GM23338 (cell line): ENCODE measurements around the gene RAPGEF5.

Experiments
- CREB1 ChIP-seq: fragments of 250-450 bp; sonication (Bioruptor Pico); IDR thresholded peaks from 2 replicates; pipeline ENCODE4 v1.5.0; 2020; ENCODE audit warnings: low read depth, mild to moderate bottlenecking, moderate library complexity
- EZH2 ChIP-seq: fragments of 200-600 bp; sonication (generic); IDR thresholded peaks from one replicate; pipeline ENCODE4 v1.8.0; 2017; ENCODE audit warnings: antibody characterized with exemption, mild to moderate bottlenecking, low read depth; ENCODE audit not compliant: unreplicated experiment
- EZH2phosphoT487 ChIP-seq: fragments of 200-600 bp; sonication (generic); IDR thresholded peaks from one replicate; pipeline ENCODE4 v1.8.1; 2018; ENCODE audit warnings: antibody characterized with exemption; ENCODE audit not compliant: unreplicated experiment
- POLR2AphosphoS5 ChIP-seq: IDR thresholded peaks from 2 replicates; pipeline ENCODE4 v1.6.1; 2016; ENCODE audit warnings: antibody characterized with exemption, low read depth
- TF ChIP-seq, protein P1 (sequence below), 2 experiments: fragments of 200-600 bp in 1 of 2; sonication (generic) in 1 of 2; conservative IDR thresholded peaks; 2 replicates each; pipeline versions ENCODE4 v1.5.1 to v1.6.1; 2016 to 2017; ENCODE audit warnings: antibody characterized with exemption in 2 of 2, low read depth in 2 of 2, mild to moderate bottlenecking in 2 of 2, moderate library complexity in 1 of 2

DNA sequence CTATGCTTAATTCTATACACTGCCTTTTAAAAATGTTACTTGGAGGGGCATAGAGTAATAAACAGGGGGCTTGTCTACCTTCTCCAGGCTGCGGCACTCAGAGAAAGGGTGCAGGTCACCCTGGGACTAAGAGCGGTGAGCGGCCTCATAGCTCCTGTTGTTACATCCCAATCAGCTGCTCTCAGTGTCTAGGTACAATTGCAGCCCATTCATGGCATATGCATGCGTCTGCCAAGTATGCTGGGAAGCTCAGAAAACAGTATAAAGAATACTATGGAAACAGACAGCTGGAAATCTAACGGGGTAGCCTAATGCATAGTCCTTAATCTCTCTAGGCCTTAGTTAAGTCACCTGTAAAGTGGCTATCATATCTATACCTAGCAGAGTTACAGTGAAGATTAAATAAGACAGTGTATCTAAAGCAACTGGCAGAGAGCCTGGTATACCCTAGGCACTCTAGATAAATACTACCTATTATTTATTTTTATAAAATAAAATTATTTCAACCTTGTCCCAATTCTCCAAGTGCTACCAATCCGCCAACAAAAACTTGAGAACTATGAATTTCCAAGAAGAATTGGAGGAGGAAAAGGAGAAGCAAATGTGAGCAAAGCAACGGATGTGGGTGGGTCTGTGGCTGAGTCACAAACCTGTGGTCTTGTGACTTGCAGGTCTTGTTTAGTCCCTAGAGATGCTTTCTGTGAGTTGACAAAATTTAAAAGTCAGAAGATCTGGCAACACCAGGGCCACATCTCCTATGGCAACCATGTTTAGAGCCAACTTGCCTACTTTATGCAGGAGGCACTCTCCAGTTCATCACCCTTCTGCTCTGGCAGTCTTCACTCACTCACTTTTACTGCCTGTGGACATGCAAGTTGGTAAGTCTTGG is 183.0 kb downstream of the RAPGEF5 start:
- TF ChIP-seq, protein P1, sequence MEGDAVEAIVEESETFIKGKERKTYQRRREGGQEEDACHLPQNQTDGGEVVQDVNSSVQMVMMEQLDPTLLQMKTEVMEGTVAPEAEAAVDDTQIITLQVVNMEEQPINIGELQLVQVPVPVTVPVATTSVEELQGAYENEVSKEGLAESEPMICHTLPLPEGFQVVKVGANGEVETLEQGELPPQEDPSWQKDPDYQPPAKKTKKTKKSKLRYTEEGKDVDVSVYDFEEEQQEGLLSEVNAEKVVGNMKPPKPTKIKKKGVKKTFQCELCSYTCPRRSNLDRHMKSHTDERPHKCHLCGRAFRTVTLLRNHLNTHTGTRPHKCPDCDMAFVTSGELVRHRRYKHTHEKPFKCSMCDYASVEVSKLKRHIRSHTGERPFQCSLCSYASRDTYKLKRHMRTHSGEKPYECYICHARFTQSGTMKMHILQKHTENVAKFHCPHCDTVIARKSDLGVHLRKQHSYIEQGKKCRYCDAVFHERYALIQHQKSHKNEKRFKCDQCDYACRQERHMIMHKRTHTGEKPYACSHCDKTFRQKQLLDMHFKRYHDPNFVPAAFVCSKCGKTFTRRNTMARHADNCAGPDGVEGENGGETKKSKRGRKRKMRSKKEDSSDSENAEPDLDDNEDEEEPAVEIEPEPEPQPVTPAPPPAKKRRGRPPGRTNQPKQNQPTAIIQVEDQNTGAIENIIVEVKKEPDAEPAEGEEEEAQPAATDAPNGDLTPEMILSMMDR (conservative IDR thresholded peaks at IDR 0.05; ENCODE audit: low read depth in 2 of 2), result no peak
- TF ChIP-seq EZH2phosphoT487 (no peak), CREB1 (CRISPR knock-in tag) (no peak), POLR2AphosphoS5 (no peak), EZH2 (no peak)
